GM12801 (cell line): ENCODE data around the gene AP5B1.

Experiments used
- TF ChIP-seq, protein P1 (sequence below): IDR thresholded peaks from one replicate; pipeline ENCODE4 v1.5.1; 2011; ENCODE audit warnings: control low read depth; ENCODE audit not compliant: insufficient read length; ENCODE audit errors: extremely low read depth

The AP5B1 gene

DNA sequence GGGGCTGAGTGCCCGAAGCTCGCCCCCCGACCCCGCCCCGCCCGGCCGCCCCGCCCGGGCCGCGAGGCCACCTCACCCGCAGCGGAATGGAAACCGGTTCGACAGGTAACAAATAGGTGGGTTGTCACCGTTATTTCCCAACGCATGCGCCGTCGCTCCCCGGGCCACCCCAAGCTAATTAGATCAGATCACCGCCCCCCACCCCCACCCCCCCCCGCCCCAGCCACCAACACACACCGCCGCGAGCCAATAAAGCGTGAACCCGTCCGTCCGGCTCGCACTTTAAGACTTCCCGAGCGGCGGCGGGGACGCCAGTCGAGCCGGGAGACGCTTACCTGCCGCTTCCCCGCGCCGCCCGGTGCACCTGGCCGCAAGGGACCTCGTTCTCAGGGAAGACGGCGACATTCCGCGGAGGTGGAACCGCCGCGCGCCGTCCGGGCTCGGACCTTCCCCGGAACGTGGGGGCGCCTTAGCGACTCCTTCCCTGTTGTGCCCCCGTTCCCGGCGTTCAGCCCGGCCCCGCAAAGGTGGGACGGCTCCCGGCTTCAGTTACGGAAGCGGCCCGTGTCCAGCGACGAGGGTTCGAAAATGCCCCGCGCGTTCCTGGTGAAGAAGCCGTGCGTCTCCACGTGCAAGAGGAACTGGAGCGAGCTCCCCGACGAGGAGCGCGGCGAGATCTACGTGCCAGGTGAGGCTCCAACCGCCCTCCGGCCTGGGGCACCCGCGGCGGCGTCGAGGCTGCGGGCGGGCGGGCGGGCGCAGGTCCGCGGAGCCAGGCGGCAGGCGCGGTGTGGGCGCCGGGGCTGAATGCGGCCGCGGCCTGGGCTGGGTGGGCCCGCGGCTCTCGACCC is 6.2 kb upstream of the AP5B1 start, which contains the start of gene OVOL1:
Gene OVOL1 (plus strand): TSS at position 278 of the 851 bp plus-strand sequence. CDS start 311 bp downstream, at position 589.
- TF ChIP-seq, protein P1, sequence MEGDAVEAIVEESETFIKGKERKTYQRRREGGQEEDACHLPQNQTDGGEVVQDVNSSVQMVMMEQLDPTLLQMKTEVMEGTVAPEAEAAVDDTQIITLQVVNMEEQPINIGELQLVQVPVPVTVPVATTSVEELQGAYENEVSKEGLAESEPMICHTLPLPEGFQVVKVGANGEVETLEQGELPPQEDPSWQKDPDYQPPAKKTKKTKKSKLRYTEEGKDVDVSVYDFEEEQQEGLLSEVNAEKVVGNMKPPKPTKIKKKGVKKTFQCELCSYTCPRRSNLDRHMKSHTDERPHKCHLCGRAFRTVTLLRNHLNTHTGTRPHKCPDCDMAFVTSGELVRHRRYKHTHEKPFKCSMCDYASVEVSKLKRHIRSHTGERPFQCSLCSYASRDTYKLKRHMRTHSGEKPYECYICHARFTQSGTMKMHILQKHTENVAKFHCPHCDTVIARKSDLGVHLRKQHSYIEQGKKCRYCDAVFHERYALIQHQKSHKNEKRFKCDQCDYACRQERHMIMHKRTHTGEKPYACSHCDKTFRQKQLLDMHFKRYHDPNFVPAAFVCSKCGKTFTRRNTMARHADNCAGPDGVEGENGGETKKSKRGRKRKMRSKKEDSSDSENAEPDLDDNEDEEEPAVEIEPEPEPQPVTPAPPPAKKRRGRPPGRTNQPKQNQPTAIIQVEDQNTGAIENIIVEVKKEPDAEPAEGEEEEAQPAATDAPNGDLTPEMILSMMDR: no peak

DNA sequence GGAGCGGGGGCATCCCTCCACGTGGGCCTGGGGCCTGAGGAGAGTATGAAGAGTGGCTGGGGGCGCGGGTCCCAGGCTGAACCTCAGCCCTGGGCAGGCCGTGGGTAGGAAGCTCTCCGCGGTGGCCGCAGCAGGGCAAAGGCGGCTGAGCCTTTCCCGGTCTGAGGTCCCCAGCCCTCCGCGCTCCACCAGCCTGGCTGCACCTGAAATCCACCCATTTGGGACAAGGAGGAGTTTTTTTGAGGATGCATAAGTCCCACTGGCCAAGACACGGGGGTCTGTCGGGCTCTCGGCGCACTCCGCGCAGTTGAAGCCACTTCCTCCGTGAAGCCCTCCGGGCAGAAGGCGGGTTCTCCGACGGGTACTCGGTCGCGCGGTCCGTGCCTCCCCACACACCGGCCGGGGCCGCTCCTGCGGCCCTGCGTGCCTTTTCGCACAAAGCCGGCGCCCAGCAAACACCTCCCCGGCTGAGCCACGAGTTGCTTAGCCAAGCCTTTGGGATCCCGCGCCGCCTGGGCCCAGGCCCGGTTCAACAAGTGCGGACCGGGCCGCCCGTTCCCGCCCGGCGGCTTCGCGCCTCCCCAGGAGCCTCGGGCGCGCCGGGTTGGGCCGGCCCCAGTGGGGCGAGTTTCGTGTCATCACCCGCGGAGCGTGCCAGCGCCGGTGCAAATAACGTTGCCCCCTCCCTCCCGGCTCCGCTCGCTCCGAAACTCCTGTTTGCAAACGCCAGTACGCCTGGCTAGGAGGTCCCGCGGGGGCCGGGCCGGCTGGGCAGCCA is 5.4 kb upstream of the AP5B1 start:
- TF ChIP-seq, protein P1: no peak

DNA sequence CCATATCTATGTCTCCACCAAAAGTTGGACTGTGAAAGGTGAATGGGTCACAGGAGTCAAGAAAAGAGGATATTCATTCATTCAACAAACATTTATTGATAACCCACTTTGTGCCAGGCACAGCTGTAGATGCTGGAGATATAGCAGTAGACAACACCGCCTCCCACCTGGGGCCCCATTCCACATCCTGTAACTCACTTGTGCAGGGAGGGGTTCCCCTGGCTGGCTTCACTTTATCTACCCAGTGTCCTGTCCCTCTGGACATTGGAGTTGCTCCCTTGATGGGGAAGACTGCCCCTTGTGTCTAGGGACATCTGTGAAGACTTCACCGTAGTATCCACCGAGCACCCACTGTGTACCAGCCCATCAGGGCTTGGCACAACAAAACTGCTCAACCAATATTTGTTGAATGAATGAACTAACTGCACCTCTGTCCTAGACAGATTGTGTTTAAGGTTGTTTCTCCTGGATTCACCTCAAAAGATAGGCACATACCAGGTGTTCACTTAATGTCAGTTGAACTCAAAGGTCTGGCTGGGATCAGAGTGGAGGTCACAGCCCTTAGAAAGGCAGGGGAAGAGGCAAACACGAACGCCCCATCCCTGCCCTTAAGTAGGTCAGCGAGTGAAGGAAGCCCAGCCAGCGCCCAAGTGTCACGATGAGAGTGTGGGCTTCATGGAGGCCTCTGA is 4.7 kb upstream of the AP5B1 start:
- TF ChIP-seq, protein P1: no peak

DNA sequence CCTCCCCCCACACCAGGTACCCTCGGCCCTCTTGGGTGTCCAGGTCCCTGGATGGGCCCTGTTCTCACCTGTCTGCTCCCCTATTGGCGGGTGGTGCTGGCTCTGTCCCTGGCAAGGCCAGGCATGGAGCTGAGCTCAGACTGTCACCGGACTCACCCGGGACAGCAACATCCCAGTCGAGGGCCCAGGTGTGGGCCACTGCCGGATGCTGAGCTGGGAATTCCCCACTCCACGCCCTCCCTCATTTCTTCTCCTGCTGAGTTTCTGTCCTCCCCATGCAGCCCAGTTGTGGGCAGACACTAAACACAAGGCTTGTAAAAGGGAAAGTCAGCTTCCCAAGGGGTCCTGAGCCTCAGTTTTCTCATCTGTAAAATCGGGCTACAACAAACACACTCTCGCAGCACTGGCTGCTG is 2.0 kb upstream of the AP5B1 start:
- TF ChIP-seq, protein P1: no peak

DNA sequence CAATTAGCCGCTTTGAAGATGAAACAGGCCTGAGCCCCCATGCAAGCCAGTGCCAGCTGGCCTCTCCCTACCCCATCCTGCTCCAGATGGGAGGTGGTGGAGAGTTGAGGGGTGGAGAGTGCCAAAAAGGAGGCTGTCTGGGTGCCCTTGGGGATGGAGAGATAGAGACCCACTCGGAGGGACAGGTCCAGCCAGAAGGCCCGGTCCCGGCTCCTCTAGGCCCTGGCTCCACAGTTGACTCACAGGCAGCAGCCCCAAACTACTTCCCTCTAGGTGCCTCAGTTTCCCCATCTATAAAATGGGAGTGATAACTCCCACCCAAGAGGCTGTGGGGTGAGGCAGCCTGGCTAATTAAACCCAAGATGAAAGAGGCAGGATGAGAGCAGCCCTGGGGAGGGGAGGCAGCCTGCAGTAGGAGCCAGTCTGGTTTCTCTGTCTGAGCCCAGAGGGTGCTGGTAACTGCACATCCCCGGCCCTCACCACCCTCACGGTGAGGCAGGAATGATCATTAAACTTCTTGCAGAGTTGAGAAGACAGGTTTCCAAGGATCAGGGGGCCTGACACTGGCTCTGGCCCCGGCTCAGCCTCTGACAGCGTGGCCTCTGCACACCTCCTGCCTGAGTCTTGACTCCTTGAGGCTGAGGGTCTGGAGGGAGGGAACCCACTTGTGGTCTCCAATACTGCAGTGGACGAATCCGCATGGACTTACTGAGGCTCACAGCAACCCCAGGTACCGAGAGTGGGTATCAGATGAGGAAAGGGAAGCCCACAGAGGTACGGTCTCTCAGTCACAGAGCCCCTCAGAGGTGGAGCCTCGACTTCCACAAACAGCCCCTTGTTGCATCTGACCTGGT is 1.4 kb upstream of the AP5B1 start:
- TF ChIP-seq, protein P1: no peak

DNA sequence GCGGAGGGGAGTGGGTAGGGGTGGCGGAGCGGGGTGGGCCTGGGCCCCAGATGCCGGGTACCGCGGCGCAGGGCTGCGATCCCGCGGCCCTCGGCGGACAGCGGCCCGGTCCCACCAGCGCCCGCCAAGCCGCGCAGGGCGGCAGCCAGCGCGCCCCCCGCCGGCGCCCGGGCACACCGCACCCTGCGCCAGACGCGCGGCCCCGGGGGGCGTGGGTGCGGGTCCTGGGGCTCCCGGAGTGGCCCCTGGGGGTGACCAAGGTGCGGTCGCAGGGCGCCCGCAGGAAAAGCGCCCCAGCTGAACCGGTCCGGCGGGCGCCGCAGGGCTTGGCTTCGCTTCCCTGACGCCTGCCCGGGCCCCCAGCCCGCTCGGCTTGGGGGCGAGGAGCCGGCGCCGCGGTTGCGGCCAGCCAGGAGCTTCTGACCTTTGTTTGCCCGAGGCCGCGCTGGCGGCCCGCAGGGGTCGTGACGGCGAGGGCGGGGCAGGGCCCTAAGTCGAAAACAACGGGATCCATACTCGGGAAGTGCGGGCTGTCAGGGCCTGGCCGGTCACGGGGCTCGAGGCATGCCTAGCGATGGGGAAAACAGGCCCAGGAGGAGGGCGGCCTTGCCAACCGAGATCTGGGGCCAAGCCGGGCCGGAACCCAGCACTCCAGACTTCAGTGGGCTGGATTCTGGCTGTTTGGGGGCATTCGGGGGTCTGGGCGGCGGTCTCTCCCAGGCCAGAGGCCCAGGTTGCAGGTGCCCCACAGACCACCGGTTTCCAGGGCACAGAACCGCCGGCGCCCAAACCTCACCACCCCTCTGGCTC is 581 bp upstream of the AP5B1 start:
- TF ChIP-seq, protein P1: no peak
